HUES6 (cell line): ENCODE measurements around the gene NTRK2.

ENCODE experiments used
- H3K27ac ChIP-seq: 2 replicates; pipeline ENCODE4 v1.7.0; 2013; ENCODE audit warnings: low read depth, mild to moderate bottlenecking, low read length, inconsistent platforms
- H3K27me3 ChIP-seq: 2 replicates; pipeline ENCODE4 v1.6.1; 2013; ENCODE audit warnings: low read length; ENCODE audit not compliant: control insufficient read depth, insufficient read depth
- H3K36me3 ChIP-seq: 2 replicates; pipeline ENCODE4 v1.6.1; 2013; ENCODE audit warnings: low read length; ENCODE audit not compliant: control insufficient read depth, insufficient read depth
- H3K4me1 ChIP-seq: 2 replicates; pipeline ENCODE4 v1.6.1; 2013; ENCODE audit warnings: low read length; ENCODE audit not compliant: control insufficient read depth, insufficient read depth
- H3K4me3 ChIP-seq: 2 replicates; pipeline ENCODE4 v1.5.1; 2013; ENCODE audit warnings: low read depth, low read length
- H3K9ac ChIP-seq: one replicate; pipeline ENCODE4 v1.6.1; 2013; ENCODE audit warnings: mild to moderate bottlenecking, low read length
- H3K9me3 ChIP-seq: 2 replicates; pipeline ENCODE4 v1.6.1; 2013; ENCODE audit warnings: low read depth, low read length; ENCODE audit not compliant: control insufficient read depth, insufficient read depth

Gene NTRK2

GRCh38 chr9:84974258-84974657, 304.7 kb downstream of the NTRK2 start:
- no peaks in the 10 kb centered on the region for H3K4me1 ChIP-seq
- H3K36me3 ChIP-seq, result no peaks in the 10 kb centered on the region
- no peak overlapping the region for H3K9ac ChIP-seq
- H3K27me3 ChIP-seq, result no peaks in the 10 kb centered on the region
- no peak overlapping the region for H3K4me3 ChIP-seq
- H3K27ac ChIP-seq, result no peak overlapping the region
- H3K9me3 ChIP-seq, result no peaks in the 10 kb centered on the region

GRCh38 chr9:84974855-84975254, 305.3 kb downstream of the NTRK2 start:
- Histone ChIP-seq H3K36me3 (no peaks in the 10 kb centered on the region), H3K9me3 (no peaks in the 10 kb centered on the region), H3K4me3 (no peak overlapping the region), H3K4me1 (no peaks in the 10 kb centered on the region), H3K9ac (no peak overlapping the region), H3K27ac (no peak overlapping the region), H3K27me3 (no peaks in the 10 kb centered on the region)

- Histone ChIP-seq H3K9ac (no peak overlapping the region), H3K4me3 (no peak overlapping the region), H3K4me1 (no peaks in the 10 kb centered on the region), H3K9me3 (no peaks in the 10 kb centered on the region), H3K36me3 (no peaks in the 10 kb centered on the region), H3K27me3 (no peaks in the 10 kb centered on the region), H3K27ac (no peak overlapping the region)
Observed at GRCh38 chr9:84975926-84976325, 306.4 kb downstream of the NTRK2 start.

- Histone ChIP-seq H3K27me3 (no peaks in the 10 kb centered on the region), H3K9me3 (no peaks in the 10 kb centered on the region), H3K27ac (no peak overlapping the region), H3K36me3 (no peaks in the 10 kb centered on the region), H3K4me3 (no peak overlapping the region), H3K4me1 (no peaks in the 10 kb centered on the region), H3K9ac (no peak overlapping the region)
Observed at GRCh38 chr9:84978661-84979060, 309.1 kb downstream of the NTRK2 start.

GRCh38 chr9:84983749-84984148, 314.2 kb downstream of the NTRK2 start:
- Histone ChIP-seq H3K36me3 (no peaks in the 10 kb centered on the region), H3K4me3 (no peak overlapping the region), H3K9ac (no peak overlapping the region), H3K9me3 (no peaks in the 10 kb centered on the region), H3K4me1 (no peaks in the 10 kb centered on the region), H3K27me3 (no peaks in the 10 kb centered on the region), H3K27ac (no peak overlapping the region)

GRCh38 chr9:84988621-84989020, 319.1 kb downstream of the NTRK2 start:
- Histone ChIP-seq H3K4me1 (no peaks in the 10 kb centered on the region), H3K27ac (no peak overlapping the region), H3K4me3 (no peak overlapping the region), H3K27me3 (no peaks in the 10 kb centered on the region), H3K9ac (no peak overlapping the region), H3K9me3 (no peaks in the 10 kb centered on the region), H3K36me3 (no peaks in the 10 kb centered on the region)

GRCh38 chr9:84990416-84990815, 320.9 kb downstream of the NTRK2 start:
- no peak overlapping the region for H3K27ac ChIP-seq
- H3K4me1 ChIP-seq, result no peaks in the 10 kb centered on the region
- no peaks in the 10 kb centered on the region for H3K27me3 ChIP-seq
- no peaks in the 10 kb centered on the region for H3K36me3 ChIP-seq
- no peaks in the 10 kb centered on the region for H3K9me3 ChIP-seq
- no peak overlapping the region for H3K9ac ChIP-seq
- H3K4me3 ChIP-seq, result no peak overlapping the region

- no peak overlapping the region for H3K27ac ChIP-seq
Observed at GRCh38 chr9:84990850-84991513, 321.5 kb downstream of the NTRK2 start.

GRCh38 chr9:84991514-84991870, 322.0 kb downstream of the NTRK2 start:
- Histone ChIP-seq H3K4me3 (no peak overlapping the region), H3K27ac (no peak overlapping the region), H3K27me3 (no peaks in the 10 kb centered on the region), H3K9ac (no peak overlapping the region), H3K4me1 (no peaks in the 10 kb centered on the region), H3K9me3 (no peaks in the 10 kb centered on the region), H3K36me3 (no peaks in the 10 kb centered on the region)

More at GRCh38 chr9:84990850-84991513, 321.5 kb downstream of the NTRK2 start:
- Histone ChIP-seq H3K4me1 (no peaks in the 10 kb centered on the region), H3K4me3 (no peak overlapping the region), H3K9ac (no peak overlapping the region), H3K36me3 (no peaks in the 10 kb centered on the region), H3K27me3 (no peaks in the 10 kb centered on the region), H3K9me3 (no peaks in the 10 kb centered on the region)

- H3K4me1 ChIP-seq, result no peaks in the 10 kb centered on the region; the same call in 1 of the 2 replicates
Observed at GRCh38 chr9:84992381-84992780, 322.9 kb downstream of the NTRK2 start.

GRCh38 chr9:84993105-84993504, 323.6 kb downstream of the NTRK2 start:
- Histone ChIP-seq H3K4me3 (no peak overlapping the region), H3K27ac (no peak overlapping the region), H3K9me3 (no peaks in the 10 kb centered on the region), H3K36me3 (no peaks in the 10 kb centered on the region), H3K4me1 (no peaks in the 10 kb centered on the region; the same call in 1 of the 2 replicates), H3K27me3 (0 out of 2 replicates have a peak, but pooled peaks cover 2% of the 10 kb centered on the region), H3K9ac (no peak overlapping the region)

More at GRCh38 chr9:84992381-84992780, 322.9 kb downstream of the NTRK2 start:
- Histone ChIP-seq H3K36me3 (no peaks in the 10 kb centered on the region), H3K27ac (no peak overlapping the region), H3K27me3 (0 out of 2 replicates have a peak, but pooled peaks cover 2% of the 10 kb centered on the region), H3K9me3 (no peaks in the 10 kb centered on the region), H3K9ac (no peak overlapping the region), H3K4me3 (no peak overlapping the region)
